Thyroid gland (tissue), 4 donors: ENCODE measurements around the gene POLDIP3.
"Not testable (repeated sequence)": the region's sequence is repeated elsewhere in the genome, so short reads cannot be mapped to it uniquely, and the experiment has no call there.

Experiments
- CTCF ChIP-seq, 6 experiments: fragments of 200-600 bp in 3 of 6; fragments of 450-650 bp in 3 of 6; sonication (generic) in 3 of 6; IDR thresholded peaks; one replicate each; pipeline ENCODE4 v1.5.1; 2016 to 2019; ENCODE audit warnings: antibody characterized with exemption in 6 of 6, mild to moderate bottlenecking in 2 of 6, inconsistent platforms in 1 of 6, moderate library complexity in 1 of 6
- POLR2A ChIP-seq, 2 donors: fragments of 450-650 bp; IDR thresholded peaks; one replicate each; pipeline ENCODE4 v1.6.1; 2017; ENCODE audit warnings: antibody characterized with exemption in 2 of 2, mild to moderate bottlenecking in 2 of 2, moderate library complexity in 1 of 2

- TF ChIP-seq CTCF, POLR2A (IDR thresholded peaks at IDR 0.05): not testable (repeated sequence)
Observed at GRCh38 chr22:42581194-42581761, 33.4 kb downstream of the POLDIP3 start.
